Endothelial cell of umbilical vein (primary cell): ENCODE data around the gene ANKS1B.

ENCODE experiments used
- EZH2 ChIP-seq: IDR thresholded peaks from 2 replicates; pipeline ENCODE4 v1.6.1; 2012; ENCODE audit warnings: borderline replicate concordance, low read depth, mild to moderate bottlenecking, moderate library complexity, low read length, inconsistent platforms; ENCODE audit not compliant: severe bottlenecking
- POLR2A ChIP-seq: IDR thresholded peaks from 2 replicates; pipeline ENCODE4 v1.6.1; 2012; ENCODE audit warnings: low read depth, mild to moderate bottlenecking, control low read depth, low read length
- POLR2AphosphoS5 ChIP-seq: IDR thresholded peaks from 2 replicates; pipeline ENCODE4 v1.6.1; 2012; ENCODE audit warnings: low read depth, mild to moderate bottlenecking, control low read depth, low read length, moderate library complexity; ENCODE audit not compliant: insufficient read depth
- TF ChIP-seq, protein P1 (sequence below), 2 donors: IDR thresholded peaks; 1 replicate in 1 of 2; 2 replicates in 1 of 2; pipeline ENCODE4 v1.5.1; 2011; ENCODE audit warnings: low read length in 2 of 2, mild to moderate bottlenecking in 2 of 2, moderate library complexity in 2 of 2, control low read depth in 1 of 2, inconsistent platforms in 1 of 2, low read depth in 1 of 2; ENCODE audit not compliant: insufficient read depth in 1 of 2; ENCODE audit errors: extremely low read depth in 1 of 2

DNA sequence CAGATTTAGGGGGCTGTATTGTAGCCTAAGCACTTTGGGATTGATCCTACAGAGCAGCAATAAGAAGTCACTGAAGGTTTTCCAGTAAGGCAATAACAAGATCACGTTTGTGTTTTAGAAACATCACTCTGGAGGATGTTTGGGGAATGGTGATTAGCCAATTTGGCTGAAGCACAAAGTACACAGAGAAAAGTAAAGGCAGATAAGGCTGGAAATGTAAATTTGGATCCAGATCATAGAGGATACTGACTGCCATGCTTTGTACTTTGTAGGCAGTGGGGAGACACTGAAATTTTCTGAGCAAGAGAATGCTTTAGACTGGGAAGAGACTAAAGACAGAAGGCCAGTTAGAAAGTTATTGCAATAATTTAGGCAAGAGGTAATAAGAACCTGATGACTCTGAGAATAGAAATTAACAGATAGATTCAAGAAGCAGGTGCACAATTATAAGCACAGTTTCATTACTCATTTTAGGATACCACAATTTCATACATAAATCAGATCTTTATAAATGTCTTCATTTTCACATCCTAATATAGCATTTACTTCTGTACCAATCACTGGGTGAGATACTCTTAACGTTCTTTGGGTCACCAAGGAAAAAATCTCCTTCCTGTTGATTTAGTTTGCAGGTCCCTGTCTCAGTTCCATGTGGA, 651.7 kb downstream of the ANKS1B start:
- TF ChIP-seq, protein P1, sequence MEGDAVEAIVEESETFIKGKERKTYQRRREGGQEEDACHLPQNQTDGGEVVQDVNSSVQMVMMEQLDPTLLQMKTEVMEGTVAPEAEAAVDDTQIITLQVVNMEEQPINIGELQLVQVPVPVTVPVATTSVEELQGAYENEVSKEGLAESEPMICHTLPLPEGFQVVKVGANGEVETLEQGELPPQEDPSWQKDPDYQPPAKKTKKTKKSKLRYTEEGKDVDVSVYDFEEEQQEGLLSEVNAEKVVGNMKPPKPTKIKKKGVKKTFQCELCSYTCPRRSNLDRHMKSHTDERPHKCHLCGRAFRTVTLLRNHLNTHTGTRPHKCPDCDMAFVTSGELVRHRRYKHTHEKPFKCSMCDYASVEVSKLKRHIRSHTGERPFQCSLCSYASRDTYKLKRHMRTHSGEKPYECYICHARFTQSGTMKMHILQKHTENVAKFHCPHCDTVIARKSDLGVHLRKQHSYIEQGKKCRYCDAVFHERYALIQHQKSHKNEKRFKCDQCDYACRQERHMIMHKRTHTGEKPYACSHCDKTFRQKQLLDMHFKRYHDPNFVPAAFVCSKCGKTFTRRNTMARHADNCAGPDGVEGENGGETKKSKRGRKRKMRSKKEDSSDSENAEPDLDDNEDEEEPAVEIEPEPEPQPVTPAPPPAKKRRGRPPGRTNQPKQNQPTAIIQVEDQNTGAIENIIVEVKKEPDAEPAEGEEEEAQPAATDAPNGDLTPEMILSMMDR (IDR thresholded peaks at IDR 0.05; ENCODE audit: extremely low read depth in 1 of 2, insufficient read depth in 1 of 2, low read depth in 1 of 2, low read length in 2 of 2) = no peak
- TF ChIP-seq POLR2AphosphoS5 (no peak), POLR2A (no peak), EZH2 (no peak)
